ENCODE data around the gene TLE3.

Gene TLE3

GRCh38 chr15:70001859-70002258, 95.9 kb downstream of the TLE3 start:
- H2AFZ ChIP-seq (ENCODE audit: low read length, unreplicated experiment) = no peak overlapping the region
- no peak overlapping the region for H3K27ac ChIP-seq (ENCODE audit: low read depth, low read length)
- no peaks in the 10 kb centered on the region for H3K36me3 ChIP-seq (ENCODE audit: insufficient read depth, low read length)
- no peak overlapping the region for H3K4me3 ChIP-seq (ENCODE audit: low read depth, low read length)
- no peaks in the 10 kb centered on the region for H3K4me1 ChIP-seq (ENCODE audit: control insufficient read depth, insufficient read depth, low read length, unreplicated experiment)
- H3K79me2 ChIP-seq (ENCODE audit: control insufficient read depth, insufficient read depth, low read length, unreplicated experiment) = no peaks in the 10 kb centered on the region
- H3K27me3 ChIP-seq (ENCODE audit: insufficient read depth, low read length) = peaks cover 44% of the 10 kb centered on the region

- H3K79me2 ChIP-seq (ENCODE audit: control insufficient read depth, insufficient read depth, low read length, unreplicated experiment) = no peaks in the 10 kb centered on the region
- H3K27ac ChIP-seq (ENCODE audit: low read depth, low read length) = no peak overlapping the region
- H2AFZ ChIP-seq (ENCODE audit: low read length, unreplicated experiment) = no peak overlapping the region
- H3K4me3 ChIP-seq (ENCODE audit: low read depth, low read length) = no peak overlapping the region
- no peaks in the 10 kb centered on the region for H3K36me3 ChIP-seq (ENCODE audit: insufficient read depth, low read length)
- H3K4me1 ChIP-seq (ENCODE audit: control insufficient read depth, insufficient read depth, low read length, unreplicated experiment) = no peaks in the 10 kb centered on the region
- H3K27me3 ChIP-seq (ENCODE audit: insufficient read depth, low read length) = peaks cover 53% of the 10 kb centered on the region
These were observed 98.2 kb downstream of the TLE3 start for GRCh38 chr15:69999392-70000085.

GRCh38 chr15:69998541-69999391, 99.0 kb downstream of the TLE3 start:
- Histone ChIP-seq H2AFZ (ENCODE audit: low read length, unreplicated experiment) (no peak overlapping the region), H3K79me2 (ENCODE audit: control insufficient read depth, insufficient read depth, low read length, unreplicated experiment) (no peaks in the 10 kb centered on the region), H3K27ac (ENCODE audit: low read depth, low read length) (no peak overlapping the region), H3K4me3 (ENCODE audit: low read depth, low read length) (no peak overlapping the region), H3K27me3 (ENCODE audit: insufficient read depth, low read length) (peaks cover 51% of the 10 kb centered on the region), H3K4me1 (ENCODE audit: control insufficient read depth, insufficient read depth, low read length, unreplicated experiment) (no peaks in the 10 kb centered on the region), H3K36me3 (ENCODE audit: insufficient read depth, low read length) (no peaks in the 10 kb centered on the region)

GRCh38 chr15:69997813-69998212, 99.9 kb downstream of the TLE3 start:
- H3K79me2 ChIP-seq (ENCODE audit: control insufficient read depth, insufficient read depth, low read length, unreplicated experiment) = no peaks in the 10 kb centered on the region
- no peaks in the 10 kb centered on the region for H3K36me3 ChIP-seq (ENCODE audit: insufficient read depth, low read length)
- no peak overlapping the region for H3K4me3 ChIP-seq (ENCODE audit: low read depth, low read length)
- no peak overlapping the region for H3K27ac ChIP-seq (ENCODE audit: low read depth, low read length)
- no peak overlapping the region for H2AFZ ChIP-seq (ENCODE audit: low read length, unreplicated experiment)
- H3K27me3 ChIP-seq (ENCODE audit: insufficient read depth, low read length) = peaks cover 48% of the 10 kb centered on the region
- H3K4me1 ChIP-seq (ENCODE audit: control insufficient read depth, insufficient read depth, low read length, unreplicated experiment) = no peaks in the 10 kb centered on the region
